GM19239 (cell line): ENCODE measurements around the gene FBRS.
"Not testable (repeated sequence)": the region's sequence is repeated elsewhere in the genome, so short reads cannot be mapped to it uniquely, and the experiment has no call there.

Source experiments
- DNase-seq: peaks from one replicate; pipeline ENCODE4 v3.0.0; 2011; ENCODE audit warnings: low spot score; ENCODE audit not compliant: insufficient read length
- FAIRE-seq: peaks from 2 replicates; lab custom pipeline; 2011; peaks lifted over from hg19 to GRCh38; lab: Jason Lieb, UNC

FBRS gene

GRCh38 chr16:30696646-30697045, 38.4 kb downstream of the FBRS start:
- not testable (repeated sequence) for DNase-seq, FAIRE-seq

- peak; percentile 90 for DNase-seq
- peak; percentile 88 for FAIRE-seq
Measured at GRCh38 chr16:30697264-30698138, 39.3 kb downstream of the FBRS start.

GRCh38 chr16:30698139-30698815, 40.0 kb downstream of the FBRS start:
- FAIRE-seq (no peak), DNase-seq (peak; percentile 93)

- FAIRE-seq (peak; percentile 33), DNase-seq (peak; percentile 82)
Measured at GRCh38 chr16:30698816-30699614, 40.8 kb downstream of the FBRS start, which contains the start of gene SRCAP. SRCAP (plus strand) TSS chr16:30699171; CDS start chr16:30700825, 1,654 bp downstream.

GRCh38 chr16:30699615-30700099, 41.4 kb downstream of the FBRS start:
- DNase-seq (no peak), FAIRE-seq (no peak)

- DNase-seq: no peak
- no peak for FAIRE-seq
Measured at GRCh38 chr16:30700491-30700890, 42.3 kb downstream of the FBRS start.

GRCh38 chr16:30700971-30701370, 42.7 kb downstream of the FBRS start:
- FAIRE-seq (no peak), DNase-seq (no peak)

GRCh38 chr16:30703071-30703470, 44.8 kb downstream of the FBRS start:
- not testable (repeated sequence) for DNase-seq, FAIRE-seq

- FAIRE-seq: no peak
- no peak for DNase-seq
Measured at GRCh38 chr16:30703971-30704370, 45.7 kb downstream of the FBRS start.

- FAIRE-seq (no peak), DNase-seq (no peak)
Measured at GRCh38 chr16:30706046-30706445, 47.8 kb downstream of the FBRS start.

- no peak for FAIRE-seq
- no peak for DNase-seq
Measured at GRCh38 chr16:30710971-30711370, 52.7 kb downstream of the FBRS start.

- FAIRE-seq (no peak), DNase-seq (no peak)
Measured at GRCh38 chr16:30711712-30712111, 53.5 kb downstream of the FBRS start.

- no peak for DNase-seq
- no peak for FAIRE-seq
Measured at GRCh38 chr16:30715750-30716445, 57.7 kb downstream of the FBRS start.

GRCh38 chr16:30720086-30720485, 61.9 kb downstream of the FBRS start:
- FAIRE-seq: no peak
- no peak for DNase-seq
